ENCODE data around the gene TCF7L1.
A peak's percentile ranks its signal among the peaks of the same experiment; 100 is the strongest.

Gene TCF7L1

DNA sequence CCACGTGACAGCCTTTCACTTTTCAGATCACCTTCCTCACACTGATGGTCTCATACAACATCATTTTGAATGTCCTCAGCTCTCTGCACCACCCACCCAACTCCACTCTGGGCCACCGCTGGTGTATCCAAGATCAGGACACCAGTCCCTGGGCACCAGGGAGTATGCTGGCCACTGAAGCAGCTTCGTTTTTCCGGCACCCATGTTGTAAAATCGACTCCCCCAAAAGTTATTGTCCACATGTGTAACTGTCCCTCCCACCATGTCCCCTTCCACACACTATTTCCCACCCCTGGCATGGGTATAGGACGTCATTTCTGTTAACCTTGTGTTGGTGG, 98.2 kb downstream of the TCF7L1 start:
- DNase-seq = no peak

- DNase-seq = no peak
Observed at GRCh38 chr2:85231952-85232351, 98.8 kb downstream of the TCF7L1 start.

DNA sequence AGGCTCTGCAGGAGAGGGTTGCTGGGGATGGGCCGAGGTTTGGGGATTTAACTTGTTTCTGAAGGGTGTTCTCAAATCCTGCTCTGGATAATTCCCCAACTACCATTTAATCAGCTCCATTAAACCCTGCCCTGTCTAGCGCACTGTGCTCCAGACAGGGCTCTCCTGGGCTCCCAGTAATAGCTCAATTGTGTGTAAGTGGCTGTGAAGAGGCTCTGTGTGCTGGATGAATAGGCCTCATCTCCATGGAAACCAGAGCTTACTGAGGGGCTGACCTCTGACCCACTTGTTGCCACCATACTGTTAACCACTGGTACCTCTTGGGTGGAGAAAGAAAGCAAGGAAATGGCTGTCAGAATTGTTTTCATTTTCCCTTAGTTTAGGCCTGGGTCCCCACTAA, 101.7 kb downstream of the TCF7L1 start:
- DNase-seq = no peak

DNA sequence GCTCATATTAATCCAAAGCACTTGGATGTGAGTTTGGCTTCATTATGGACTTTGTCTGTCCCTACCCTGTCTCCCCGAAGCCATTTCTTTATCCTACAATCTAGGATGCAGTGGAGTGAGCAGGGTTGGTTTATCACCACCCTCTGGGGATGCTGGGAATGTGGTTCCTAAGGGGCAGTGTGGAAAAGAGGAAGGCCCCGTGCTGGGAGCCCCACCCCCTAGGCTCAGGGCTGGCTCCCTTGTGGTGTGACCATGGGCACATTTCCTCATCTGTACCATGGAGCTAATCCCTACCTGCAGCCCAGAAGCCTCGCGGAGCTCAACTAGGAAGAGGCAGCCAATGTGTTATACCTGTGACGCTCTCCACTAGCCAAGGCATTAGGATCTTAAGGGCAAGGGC, 102.1 kb downstream of the TCF7L1 start:
- no peak for DNase-seq

GRCh38 chr2:85236084-85236483, 102.9 kb downstream of the TCF7L1 start:
- DNase-seq = no peak

- DNase-seq = no peak
Observed at GRCh38 chr2:85237849-85238565, 104.8 kb downstream of the TCF7L1 start.

- DNase-seq = no peak
Observed at GRCh38 chr2:85238607-85239006, 105.4 kb downstream of the TCF7L1 start.

- no peak for DNase-seq
Observed at GRCh38 chr2:85239102-85239501, 105.9 kb downstream of the TCF7L1 start.

DNA sequence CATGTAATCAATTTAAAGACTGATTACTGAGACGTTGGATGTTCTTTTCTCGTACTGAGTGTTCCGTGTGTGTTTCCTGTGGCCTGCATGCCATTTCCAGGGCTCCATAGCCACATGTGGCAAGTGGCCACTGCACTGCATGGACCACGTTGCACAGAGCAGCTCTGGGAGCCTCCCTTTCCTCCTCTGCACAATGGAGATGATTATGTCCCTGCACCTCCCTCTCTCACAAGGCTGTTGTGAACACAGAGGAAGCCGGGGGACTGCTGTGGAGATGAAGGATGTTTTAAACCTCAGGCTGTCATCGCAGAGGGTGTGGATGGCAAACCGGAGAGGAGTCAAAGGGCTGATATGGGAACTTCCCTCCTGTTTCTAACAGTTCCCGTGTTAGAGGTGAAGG, 106.9 kb downstream of the TCF7L1 start:
- no peak for DNase-seq

DNA sequence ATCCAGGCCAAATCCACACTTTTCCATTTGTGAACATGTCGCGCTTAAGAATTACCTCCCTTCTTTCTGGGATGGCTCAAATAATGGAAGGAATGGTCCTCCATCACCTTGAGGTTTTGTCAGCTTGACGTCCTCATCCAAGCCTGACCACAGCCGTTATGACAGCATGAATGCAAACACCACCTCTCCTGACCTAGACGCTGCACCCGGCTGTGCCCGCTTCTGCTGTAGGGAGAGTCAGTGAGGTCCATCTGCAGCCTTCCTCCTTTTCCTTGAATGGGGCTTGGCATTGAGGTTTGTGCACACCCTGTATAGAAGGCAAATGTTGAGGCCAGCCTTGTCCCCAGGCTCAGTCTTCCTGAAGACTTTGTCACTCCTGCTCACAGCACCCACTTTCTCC, 109.1 kb downstream of the TCF7L1 start:
- no peak for DNase-seq

- peak; percentile 45 for DNase-seq
Observed at GRCh38 chr2:85243101-85244072, 110.2 kb downstream of the TCF7L1 start.

DNA sequence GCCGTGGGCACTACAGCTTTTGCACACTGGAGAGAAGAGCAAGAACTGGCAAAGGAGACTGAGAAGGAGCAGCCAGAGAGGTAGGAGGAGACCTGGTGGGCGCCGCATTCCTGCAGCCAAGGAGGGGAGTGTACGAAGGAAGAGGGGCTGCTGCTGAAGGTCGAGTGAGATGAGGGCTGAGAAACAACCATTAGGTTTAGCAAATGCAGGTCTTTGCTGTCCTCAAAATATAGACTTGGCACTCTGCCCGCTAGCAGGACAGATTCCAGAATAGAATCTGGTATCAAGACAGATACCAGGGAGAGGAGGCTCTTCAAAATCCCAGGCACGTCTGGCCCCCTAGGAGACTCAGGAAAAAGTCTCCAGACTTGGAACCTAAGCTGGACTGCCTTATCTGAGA, 111.6 kb downstream of the TCF7L1 start:
- no peak for DNase-seq

DNA sequence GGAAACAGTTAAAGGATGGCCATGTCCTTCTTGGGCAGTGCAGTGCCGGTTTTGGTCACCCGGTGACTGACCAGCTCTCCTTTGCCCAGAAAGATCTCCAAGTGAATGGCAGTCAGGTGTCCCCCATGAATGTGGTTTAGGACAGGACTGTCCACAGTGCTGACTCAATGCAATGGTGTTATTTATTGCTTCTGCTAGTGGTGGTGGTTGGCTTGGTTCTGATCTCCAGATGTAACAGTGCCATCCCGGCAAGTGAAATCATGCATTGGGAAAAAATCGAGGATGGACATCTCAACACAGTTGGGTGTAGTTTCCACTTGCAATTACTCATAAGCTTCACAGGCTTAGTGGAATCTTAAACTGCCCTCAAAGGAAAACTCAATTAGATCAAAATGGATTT, 112.7 kb downstream of the TCF7L1 start:
- no peak for DNase-seq

- DNase-seq = no peak
Observed at GRCh38 chr2:85246348-85246747, 113.2 kb downstream of the TCF7L1 start.

DNA sequence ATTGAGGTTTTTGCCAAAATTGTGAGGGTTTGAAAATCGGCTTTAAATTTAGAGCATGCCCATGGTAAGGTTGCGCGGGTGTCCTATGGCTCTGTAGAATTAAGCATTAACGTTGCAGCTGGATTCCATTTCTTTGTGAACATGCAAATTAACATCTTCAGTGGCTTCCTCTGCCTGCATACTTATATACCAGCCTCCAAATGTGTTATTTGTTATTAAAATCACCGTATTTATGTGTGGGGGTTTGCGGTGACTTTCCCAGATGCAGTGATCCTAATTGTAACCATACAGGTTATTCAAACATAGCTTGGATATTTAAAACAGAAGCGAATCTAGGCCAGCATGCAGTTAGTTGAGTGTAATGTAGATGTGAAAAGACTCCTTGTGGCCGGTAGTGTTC, 114.4 kb downstream of the TCF7L1 start:
- no peak for DNase-seq

GRCh38 chr2:85248773-85249509, 115.7 kb downstream of the TCF7L1 start:
- DNase-seq = peak; percentile 67

DNA sequence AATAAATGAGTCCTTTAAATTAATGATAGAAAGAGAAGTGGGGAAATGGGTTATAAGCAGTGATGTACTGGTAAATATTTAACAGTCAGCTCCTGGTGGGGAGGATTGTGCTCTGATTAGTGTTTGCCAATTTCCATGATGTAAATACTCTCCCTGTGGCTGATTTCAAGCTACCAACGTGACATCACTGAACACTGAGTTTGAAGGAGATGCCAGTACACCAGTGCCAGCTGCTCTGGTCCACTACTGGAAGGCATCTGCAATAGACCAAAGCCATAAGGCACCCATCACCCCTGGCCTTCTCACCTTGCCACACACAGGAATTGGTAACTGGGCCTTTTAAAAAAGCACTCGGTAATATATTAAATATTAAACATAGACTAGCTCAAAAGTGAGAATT, 116.9 kb downstream of the TCF7L1 start:
- DNase-seq = no peak

GRCh38 chr2:85251070-85251616, 118.0 kb downstream of the TCF7L1 start:
- no peak for DNase-seq

DNA sequence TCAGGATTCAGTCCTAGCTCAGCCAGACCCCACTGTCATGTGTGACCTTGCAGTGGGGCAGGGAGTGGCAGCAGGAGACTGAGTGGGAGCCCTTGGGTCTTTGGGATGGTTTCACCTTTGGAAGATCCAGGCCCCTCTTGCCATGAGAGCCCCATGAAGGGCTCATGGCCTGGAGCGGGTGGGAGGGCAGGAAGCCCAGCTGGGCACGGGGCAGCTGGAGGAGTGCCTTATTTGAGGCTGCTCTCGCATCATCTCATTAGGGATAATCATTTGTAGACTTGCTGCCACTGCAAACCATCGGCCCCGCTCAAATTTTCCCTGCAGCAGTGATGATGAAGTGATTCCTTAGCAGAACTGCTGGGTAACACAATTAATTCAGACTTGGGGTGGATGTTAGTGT, 120.7 kb downstream of the TCF7L1 start:
- DNase-seq = no peak

- DNase-seq = no peak
Observed at GRCh38 chr2:85254540-85255300, 121.5 kb downstream of the TCF7L1 start.

DNA sequence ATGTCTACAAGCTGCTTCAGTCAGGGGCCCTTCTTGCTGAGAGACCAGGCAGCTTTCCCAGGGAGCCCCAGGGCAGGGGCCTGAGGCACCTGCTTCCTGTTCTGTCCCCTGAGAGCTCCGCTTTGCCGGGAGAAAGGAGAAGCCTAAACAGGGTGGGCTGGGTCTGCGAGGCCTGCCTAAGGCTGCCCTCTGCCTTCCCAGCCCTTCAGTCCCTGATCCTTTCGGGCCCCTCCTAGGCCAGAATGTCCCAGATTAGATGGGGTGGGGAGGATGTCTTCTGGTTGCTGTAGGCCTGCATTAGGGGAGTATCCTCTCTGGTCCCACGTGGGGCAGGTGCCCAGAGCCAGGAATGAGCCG, 122.2 kb downstream of the TCF7L1 start:
- no peak for DNase-seq

- DNase-seq = peak; percentile 77
Observed at GRCh38 chr2:85255813-85256594, 122.8 kb downstream of the TCF7L1 start.

Data from femur (tissue), 1 donor.